Measurements from ENCODE around the gene CCDC85A. TPM values are rescaled to one million over a fixed set of nuclear protein-coding genes. Genes with fewer than 3 reads are reported as not detected.

CCDC85A gene
- total and polyA plus RNA-seq, 2 experiments from 2014 or later, result 2.5 to 3.3 TPM

DNA sequence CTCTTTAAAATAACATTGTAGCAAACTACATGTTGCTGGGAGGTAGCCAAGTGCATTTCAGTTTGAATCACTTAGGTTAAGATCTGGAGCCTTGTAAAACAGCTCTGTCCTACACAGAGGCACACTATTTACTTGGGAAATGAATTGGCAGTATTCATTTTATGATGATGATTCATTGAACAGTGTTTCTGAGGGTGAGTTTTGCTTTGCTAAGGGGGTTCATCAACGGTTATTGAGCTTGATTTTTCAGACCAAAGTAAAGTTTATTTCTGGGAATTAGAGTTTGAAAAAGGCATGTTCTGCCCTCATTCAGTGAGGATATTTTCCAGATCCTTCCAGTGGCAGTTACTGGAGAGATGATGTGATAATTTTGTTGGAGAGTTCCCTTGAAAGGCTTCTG is 55.6 kb downstream of the CCDC85A start:
- no peaks in the 10 kb centered on the region for H3K79me2 ChIP-seq
- no peaks in the 10 kb centered on the region for H3K27me3 ChIP-seq
- DNase-seq (ENCODE audit: low spot score), result no peak
- TF ChIP-seq EZH2 (IDR thresholded peaks at IDR 0.05; ENCODE audit: borderline replicate concordance) (no peak), EZH2phosphoT487 (IDR thresholded peaks at IDR 0.05; ENCODE audit: low read depth, severe bottlenecking, unreplicated experiment) (no peak)
- TF ChIP-seq, protein P1, sequence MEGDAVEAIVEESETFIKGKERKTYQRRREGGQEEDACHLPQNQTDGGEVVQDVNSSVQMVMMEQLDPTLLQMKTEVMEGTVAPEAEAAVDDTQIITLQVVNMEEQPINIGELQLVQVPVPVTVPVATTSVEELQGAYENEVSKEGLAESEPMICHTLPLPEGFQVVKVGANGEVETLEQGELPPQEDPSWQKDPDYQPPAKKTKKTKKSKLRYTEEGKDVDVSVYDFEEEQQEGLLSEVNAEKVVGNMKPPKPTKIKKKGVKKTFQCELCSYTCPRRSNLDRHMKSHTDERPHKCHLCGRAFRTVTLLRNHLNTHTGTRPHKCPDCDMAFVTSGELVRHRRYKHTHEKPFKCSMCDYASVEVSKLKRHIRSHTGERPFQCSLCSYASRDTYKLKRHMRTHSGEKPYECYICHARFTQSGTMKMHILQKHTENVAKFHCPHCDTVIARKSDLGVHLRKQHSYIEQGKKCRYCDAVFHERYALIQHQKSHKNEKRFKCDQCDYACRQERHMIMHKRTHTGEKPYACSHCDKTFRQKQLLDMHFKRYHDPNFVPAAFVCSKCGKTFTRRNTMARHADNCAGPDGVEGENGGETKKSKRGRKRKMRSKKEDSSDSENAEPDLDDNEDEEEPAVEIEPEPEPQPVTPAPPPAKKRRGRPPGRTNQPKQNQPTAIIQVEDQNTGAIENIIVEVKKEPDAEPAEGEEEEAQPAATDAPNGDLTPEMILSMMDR (IDR thresholded peaks at IDR 0.05; ENCODE audit: poor library complexity), result no peak
- H3K27ac ChIP-seq, result no peak overlapping the region
- WGBS (ENCODE audit: low lambda C conversion rate, missing lambda C conversion rate), result 55% methylated on average over 1 of the region's 1 CpG
- H4K20me1 ChIP-seq (ENCODE audit: insufficient read depth, poor library complexity, severe bottlenecking), result no peaks in the 10 kb centered on the region
- H2AFZ ChIP-seq, result no peak overlapping the region
- H3K9me3 ChIP-seq (ENCODE audit: low read depth), result no peaks in the 10 kb centered on the region
- H3K36me3 ChIP-seq (replicated peaks; ENCODE audit: insufficient read depth, low read depth), result no peaks in the 10 kb centered on the region
- H3K9me2 ChIP-seq (replicated peaks; ENCODE audit: insufficient read depth), result no peaks in the 10 kb centered on the region
- no peak overlapping the region for H3K4me2 ChIP-seq
- H3K4me3 ChIP-seq, result no peak overlapping the region
- peaks cover 6% of the 10 kb centered on the region for H3K4me1 ChIP-seq (ENCODE audit: insufficient read depth)

DNA sequence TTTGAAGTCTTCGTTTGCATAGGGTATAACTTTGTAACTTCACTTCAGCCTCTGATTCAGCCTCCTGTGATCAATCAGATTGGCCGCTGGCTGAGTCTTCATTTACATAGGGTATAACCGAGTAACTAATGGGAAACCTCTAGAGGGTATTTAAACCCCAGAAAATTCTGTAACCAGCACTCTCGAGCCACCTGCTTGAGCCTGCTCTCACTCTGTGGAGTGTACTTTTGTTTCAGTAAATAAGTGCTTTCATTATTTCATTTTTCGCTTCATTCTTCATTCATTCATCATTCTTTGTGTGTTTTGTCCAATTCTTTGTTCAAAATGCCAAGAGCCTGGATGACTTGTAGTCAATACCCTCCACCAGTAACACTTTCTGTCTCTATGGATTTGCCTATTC is 56.4 kb downstream of the CCDC85A start:
- H3K27ac ChIP-seq, result no peak overlapping the region
- H3K4me2 ChIP-seq, result no peak overlapping the region
- 92% methylated on average over 5 of the region's 5 CpGs for WGBS (ENCODE audit: low lambda C conversion rate, missing lambda C conversion rate)
- no peak for DNase-seq (ENCODE audit: low spot score)
- no peak overlapping the region for H3K4me3 ChIP-seq
- no peaks in the 10 kb centered on the region for H3K9me2 ChIP-seq (replicated peaks; ENCODE audit: insufficient read depth)
- H3K4me1 ChIP-seq (ENCODE audit: insufficient read depth), result peaks cover 12% of the 10 kb centered on the region
- no peak for TF ChIP-seq EZH2phosphoT487 (IDR thresholded peaks at IDR 0.05; ENCODE audit: low read depth, severe bottlenecking, unreplicated experiment)
- TF ChIP-seq, protein P1 (IDR thresholded peaks at IDR 0.05; ENCODE audit: poor library complexity), result no peak
- no peak for TF ChIP-seq EZH2 (IDR thresholded peaks at IDR 0.05; ENCODE audit: borderline replicate concordance)
- no peaks in the 10 kb centered on the region for H3K9me3 ChIP-seq (ENCODE audit: low read depth)
- H2AFZ ChIP-seq, result no peak overlapping the region
- H3K27me3 ChIP-seq, result no peaks in the 10 kb centered on the region
- H3K79me2 ChIP-seq, result no peaks in the 10 kb centered on the region
- H3K36me3 ChIP-seq (replicated peaks; ENCODE audit: insufficient read depth, low read depth), result no peaks in the 10 kb centered on the region
- no peaks in the 10 kb centered on the region for H4K20me1 ChIP-seq (ENCODE audit: insufficient read depth, poor library complexity, severe bottlenecking)

DNA sequence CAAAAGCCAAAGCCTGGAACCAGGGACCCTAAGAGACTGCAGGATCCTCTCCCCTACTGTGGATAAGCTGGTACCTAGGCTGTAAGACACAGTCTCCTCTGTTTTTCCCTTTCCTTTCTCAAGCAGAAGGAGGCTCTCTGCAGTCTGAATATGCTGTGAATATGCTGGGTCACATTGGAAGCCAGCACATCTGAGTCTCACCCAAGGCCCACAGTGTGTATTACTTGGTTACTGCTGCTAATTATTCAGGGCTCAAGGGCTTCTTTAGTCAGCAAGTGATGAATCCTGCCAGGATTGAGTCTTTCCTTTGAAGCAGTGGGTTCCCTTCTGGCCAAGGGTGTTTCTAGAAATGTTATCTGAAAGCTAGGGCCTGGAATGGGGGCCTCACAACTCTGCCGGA is 60.7 kb downstream of the CCDC85A start:
- no peaks in the 10 kb centered on the region for H3K9me2 ChIP-seq (replicated peaks; ENCODE audit: insufficient read depth)
- no peaks in the 10 kb centered on the region for H3K36me3 ChIP-seq (replicated peaks; ENCODE audit: insufficient read depth, low read depth)
- no peak for DNase-seq (ENCODE audit: low spot score)
- H3K4me2 ChIP-seq, result peak overlapping the region; percentile 22
- H4K20me1 ChIP-seq (ENCODE audit: insufficient read depth, poor library complexity, severe bottlenecking), result no peaks in the 10 kb centered on the region
- H2AFZ ChIP-seq, result no peak overlapping the region
- H3K27me3 ChIP-seq, result no peaks in the 10 kb centered on the region
- peaks cover 13% of the 10 kb centered on the region for H3K4me1 ChIP-seq (ENCODE audit: insufficient read depth)
- H3K79me2 ChIP-seq, result no peaks in the 10 kb centered on the region
- H3K4me3 ChIP-seq, result no peak overlapping the region
- H3K27ac ChIP-seq, result peak overlapping the region; percentile 73
- H3K9me3 ChIP-seq (ENCODE audit: low read depth), result no peaks in the 10 kb centered on the region
- TF ChIP-seq EZH2 (IDR thresholded peaks at IDR 0.05; ENCODE audit: borderline replicate concordance) (no peak), EZH2phosphoT487 (IDR thresholded peaks at IDR 0.05; ENCODE audit: low read depth, severe bottlenecking, unreplicated experiment) (no peak)
- TF ChIP-seq, protein P1 (IDR thresholded peaks at IDR 0.05; ENCODE audit: poor library complexity), result no peak
- WGBS (ENCODE audit: low lambda C conversion rate, missing lambda C conversion rate), result 0% methylated on average over 1 of the region's 1 CpG
